ENCODE data around the gene GABPB1. TPM values are rescaled to one million over a fixed set of nuclear protein-coding genes. Genes with fewer than 3 reads are reported as not detected.

Gene GABPB1
- total and polyA plus RNA-seq, 8 donors: 4.1 to 94.6 (median 9.5) TPM

- TF ChIP-seq CTCF (IDR thresholded peaks at IDR 0.05): no peak
- no peak for TF ChIP-seq EP300 (IDR thresholded peaks at IDR 0.05)
- TF ChIP-seq POLR2A (IDR thresholded peaks at IDR 0.05): no peak
- no peak for TF ChIP-seq POLR2AphosphoS5 (IDR thresholded peaks at IDR 0.05)
- peaks cover 10 to 62% (median 54%) of the 10 kb centered on the region in 4 donors for H3K36me3 ChIP-seq
- H3K4me1 ChIP-seq: no peaks in the 10 kb centered on the region
- intact Hi-C loops (cut with DNase I; ENCODE audit: low total_unique reads): no loop called here
- H3K4me3 ChIP-seq: no peak overlapping the region
- H3K27me3 ChIP-seq: no peaks in the 10 kb centered on the region
- no peak overlapping the region for H3K27ac ChIP-seq
- peaks cover 0 to 6% (median 2%) of the 10 kb centered on the region in 4 donors for H3K9me3 ChIP-seq
- 80 to 88% (median 85%) methylated on average over 1 of the region's 1 CpG for WGBS, 5 donors
- no peak for DNase-seq
Measured at GRCh38 chr15:50304836-50305235, 50.2 kb downstream of the GABPB1 start.

- TF ChIP-seq POLR2AphosphoS5 (IDR thresholded peaks at IDR 0.05) (no peak), EP300 (IDR thresholded peaks at IDR 0.05) (no peak)
- Histone ChIP-seq H3K4me1 (no peaks in the 10 kb centered on the region), H3K36me3 (peaks cover 22 to 75% (median 67%) of the 10 kb centered on the region in 4 donors), H3K27ac (no peak overlapping the region), H3K27me3 (no peaks in the 10 kb centered on the region), H3K4me3 (no peak overlapping the region), H3K9me3 (no peaks in the 10 kb centered on the region)
- no peak for DNase-seq
- intact Hi-C loops (cut with DNase I; ENCODE audit: low total_unique reads): no loop called here
- WGBS, 5 donors: 96 to 100% (median 100%) methylated on average over 1 of the region's 1 CpG
Measured at GRCh38 chr15:50302581-50302980, 52.4 kb downstream of the GABPB1 start.

- 92 to 100% (median 97%) methylated on average over 2 of the region's 2 CpGs for WGBS, 5 donors
- DNase-seq: no peak
Measured at GRCh38 chr15:50298340-50298739, 56.7 kb downstream of the GABPB1 start.

GRCh38 chr15:50295966-50296365 is 59.0 kb downstream of the GABPB1 start:
- Histone ChIP-seq H3K27ac (no peak overlapping the region), H3K9me3 (no peaks in the 10 kb centered on the region), H3K4me1 (no peaks in the 10 kb centered on the region), H3K36me3 (peaks cover 28 to 60% (median 56%) of the 10 kb centered on the region in 4 donors), H3K4me3 (no peak overlapping the region), H3K27me3 (no peaks in the 10 kb centered on the region)
- TF ChIP-seq CTCF (IDR thresholded peaks at IDR 0.05) (no peak), POLR2A (IDR thresholded peaks at IDR 0.05) (no peak), EP300 (IDR thresholded peaks at IDR 0.05) (no peak), POLR2AphosphoS5 (IDR thresholded peaks at IDR 0.05) (no peak)
- no peak for DNase-seq
- intact Hi-C loops (cut with DNase I; ENCODE audit: low total_unique reads): no loop called here
- 79 to 100% (median 97%) methylated on average over 1 of the region's 1 CpG for WGBS, 5 donors

More at GRCh38 chr15:50298340-50298739, 56.7 kb downstream of the GABPB1 start:
- TF ChIP-seq CTCF (IDR thresholded peaks at IDR 0.05): no peak
- no peak for TF ChIP-seq POLR2AphosphoS5 (IDR thresholded peaks at IDR 0.05)
- no peak for TF ChIP-seq EP300 (IDR thresholded peaks at IDR 0.05)
- TF ChIP-seq POLR2A (IDR thresholded peaks at IDR 0.05): no peak
- Histone ChIP-seq H3K27me3 (no peaks in the 10 kb centered on the region), H3K4me1 (no peaks in the 10 kb centered on the region), H3K27ac (no peak overlapping the region), H3K36me3 (peaks cover 28 to 80% (median 73%) of the 10 kb centered on the region in 4 donors), H3K9me3 (no peaks in the 10 kb centered on the region), H3K4me3 (no peak overlapping the region)
- intact Hi-C loops (cut with DNase I; ENCODE audit: low total_unique reads): no loop called here

- H3K9me3 ChIP-seq: no peaks in the 10 kb centered on the region
- no peaks in the 10 kb centered on the region for H3K4me1 ChIP-seq
- no peak overlapping the region for H3K4me3 ChIP-seq
- H3K36me3 ChIP-seq: peaks cover 0 to 63% (median 47%) of the 10 kb centered on the region in 4 donors
- TF ChIP-seq CTCF (IDR thresholded peaks at IDR 0.05): no peak
- no peak for TF ChIP-seq POLR2A (IDR thresholded peaks at IDR 0.05)
- no peak for TF ChIP-seq EP300 (IDR thresholded peaks at IDR 0.05)
- no peak for TF ChIP-seq POLR2AphosphoS5 (IDR thresholded peaks at IDR 0.05)
- H3K27me3 ChIP-seq: no peaks in the 10 kb centered on the region
- 96 to 100% (median 100%) methylated on average over 2 of the region's 2 CpGs for WGBS, 5 donors
- DNase-seq: no peak
- no peak overlapping the region for H3K27ac ChIP-seq
- intact Hi-C loops (cut with DNase I; ENCODE audit: low total_unique reads): no loop called here
Measured at GRCh38 chr15:50289749-50290148, 65.2 kb downstream of the GABPB1 start.

Data from stomach (tissue), 9 donors.